HG03469 (cell line): ENCODE measurements around the gene ISCU.
"Not testable (repeated sequence)": the region's sequence is repeated elsewhere in the genome, so short reads cannot be mapped to it uniquely, and the experiment has no call there.

ENCODE experiments used
- ATAC-seq: cut with Tn5 transposase; IDR thresholded peaks from one replicate; pipeline ENCODE4 v1.9.1; 2021; ENCODE audit warnings: mild to moderate bottlenecking, moderate library complexity, moderate number of reproducible peaks; ENCODE audit not compliant: unreplicated experiment

Gene ISCU

DNA sequence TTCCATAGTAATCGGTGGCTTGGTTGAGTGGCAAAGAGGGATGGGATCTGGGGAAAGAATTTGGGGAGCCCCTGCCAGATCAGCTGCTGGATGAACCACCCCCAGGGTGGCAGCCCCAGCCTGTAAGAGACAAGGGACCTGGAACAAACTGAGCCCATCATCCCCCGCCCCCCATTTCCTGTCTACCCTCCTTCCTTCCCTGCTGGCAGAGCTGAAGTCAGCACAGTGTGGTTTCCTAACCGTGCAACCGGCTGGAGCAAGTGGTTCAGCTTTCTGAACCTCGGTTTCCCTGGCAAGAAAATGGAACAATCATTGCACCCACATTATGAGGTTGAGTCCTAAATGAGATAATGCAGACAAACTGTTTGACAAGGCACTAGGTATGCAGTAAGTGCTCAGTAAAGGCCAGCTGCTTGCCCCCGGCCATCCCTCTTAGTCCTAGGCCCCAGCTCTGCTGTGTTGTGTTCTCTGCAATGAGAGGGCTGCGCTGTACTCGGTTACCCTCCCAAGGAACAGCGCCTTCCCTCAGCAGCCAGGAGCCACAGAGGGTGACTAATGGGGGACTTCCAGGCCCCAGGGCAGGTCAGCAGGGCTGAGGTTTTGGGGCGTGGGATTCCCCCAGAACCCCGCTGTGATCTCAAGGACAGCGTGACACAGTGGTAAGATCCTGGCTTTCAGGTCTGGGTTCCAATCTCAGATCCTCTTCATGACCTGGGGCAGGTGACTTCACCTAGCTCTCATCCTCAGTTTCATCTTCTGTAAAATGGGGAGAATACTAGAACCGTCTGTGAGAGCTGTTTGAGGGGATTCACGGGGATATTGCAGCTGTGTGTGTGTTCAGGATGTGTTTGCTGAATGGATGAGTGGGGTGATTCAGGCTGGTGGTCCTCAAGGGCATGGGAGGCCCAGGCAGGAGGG lies 54.8 kb downstream of the ISCU start:
- peak; percentile 65 for ATAC-seq

DNA sequence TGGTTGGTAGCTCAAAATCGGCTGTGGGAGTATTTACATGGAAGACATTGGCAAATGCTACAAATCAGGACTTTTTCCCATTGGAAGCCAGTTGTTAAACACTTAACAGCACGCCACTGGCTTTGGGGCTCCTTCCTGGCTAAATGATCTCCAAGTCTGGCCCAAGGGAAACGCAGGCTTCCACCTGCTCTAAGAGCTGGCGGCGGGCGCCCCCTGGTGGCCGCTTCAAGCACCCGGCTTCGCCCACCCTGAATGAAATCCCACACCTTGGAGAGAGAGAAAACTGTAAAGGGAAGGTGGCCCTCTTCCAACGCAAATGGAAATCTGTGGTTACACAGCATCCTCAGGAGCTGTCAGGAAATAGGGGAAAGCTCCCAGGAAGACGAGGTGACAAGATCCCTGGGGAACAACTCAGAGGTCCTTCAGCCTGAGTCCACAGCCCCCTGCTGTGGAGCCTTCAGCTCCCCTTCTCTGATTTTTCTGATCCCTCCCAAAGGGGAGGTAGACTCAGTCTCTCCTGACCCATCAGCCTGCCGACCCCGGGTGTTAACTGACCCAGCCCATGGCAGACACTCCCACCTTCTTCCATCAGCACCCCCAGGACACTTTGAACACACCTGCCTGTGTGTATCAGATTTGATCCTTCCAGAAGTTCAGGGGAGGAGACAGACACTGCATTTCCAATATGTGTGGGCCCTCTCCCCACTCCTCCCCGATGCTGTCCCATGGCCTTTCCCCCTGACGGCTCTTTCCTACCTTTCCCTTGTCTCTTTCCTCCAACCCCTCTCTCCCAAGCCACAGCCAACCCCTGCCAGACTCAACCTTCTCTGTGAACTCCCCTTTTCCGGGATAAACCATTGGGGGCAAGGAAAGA lies 55.9 kb downstream of the ISCU start:
- peak; percentile 14 for ATAC-seq

DNA sequence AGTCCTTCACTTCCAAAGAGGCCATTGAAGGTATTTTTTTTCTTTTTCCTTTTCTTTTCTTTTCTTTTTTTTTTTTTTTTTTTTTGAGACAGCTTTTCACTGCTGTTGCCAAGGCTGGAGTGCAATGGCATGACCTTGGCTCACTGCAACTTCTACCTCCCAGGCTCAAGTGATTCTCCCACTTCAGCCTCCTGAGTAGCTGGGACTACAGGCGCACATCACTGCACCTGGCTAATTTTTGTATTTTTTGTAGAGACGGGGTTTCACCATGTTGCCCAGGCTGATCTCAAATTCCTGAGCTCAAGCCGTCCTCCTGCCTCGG lies 56.5 kb downstream of the ISCU start:
- not testable (repeated sequence) for ATAC-seq
